Panc1 (cell line): ENCODE data around the gene LIMCH1. TPM values are rescaled to one million over a fixed set of nuclear protein-coding genes. Genes with fewer than 3 reads are reported as not detected.

Experiments used
- ATAC-seq: fragments of 200-7000 bp; cut with Tn5 transposase; 2 replicates; pipeline ENCODE4 v1.9.1; 2020; ENCODE audit warnings: mild to moderate bottlenecking, moderate library complexity
- BruUV-seq: library from RNA; stranded (reverse); fragments of 400-500 nt; replicated peaks from 2 replicates; lab custom pipeline; 2021; lab: Mats Ljungman, UMichigan
- CTCF ChIA-PET: fragments of 300-600 bp; sonication (Branson Sonifier 250); formaldehyde crosslinking; loops from one replicate; lab custom pipeline; 2022; ENCODE audit warnings: antibody characterized with exemption; lab: Charles Lee
- POLR2A ChIA-PET: fragments of 300-600 bp; sonication (Branson Sonifier 250); formaldehyde crosslinking; loops from one replicate; lab custom pipeline; 2022; ENCODE audit warnings: antibody characterized with exemption; lab: Charles Lee
- DNase-seq: peaks from one replicate; pipeline ENCODE4 v3.0.0-alpha.2; 2010; ENCODE audit warnings: low read depth, low spot score
- H3K27ac ChIP-seq: 2 replicates; pipeline ENCODE4 v1.5.1; 2011; ENCODE audit warnings: mild to moderate bottlenecking, low read length, inconsistent platforms
- H3K27me3 ChIP-seq: fragments of 200-500 bp; sonication (Bioruptor generic); 2 replicates; pipeline ENCODE4 v1.6.0; 2014; ENCODE audit warnings: low read length, inconsistent platforms; ENCODE audit not compliant: control insufficient read depth, insufficient read depth
- H3K36me3 ChIP-seq: fragments of 200-500 bp; sonication (Bioruptor generic); 2 replicates; pipeline ENCODE4 v1.5.1; 2014; ENCODE audit warnings: inconsistent platforms, mild to moderate bottlenecking, low read length, moderate library complexity; ENCODE audit not compliant: control insufficient read depth, insufficient read depth
- H3K4me1 ChIP-seq: 2 replicates; pipeline ENCODE4 v1.5.1; 2011; ENCODE audit warnings: inconsistent platforms, mild to moderate bottlenecking, low read length, moderate library complexity; ENCODE audit not compliant: control insufficient read depth, insufficient read depth
- H3K4me3 ChIP-seq, 2 experiments: 2 replicates each; pipeline ENCODE4 v1.5.1; 2011 to 2012; ENCODE audit warnings: low read depth in 2 of 2, low read length in 2 of 2, mild to moderate bottlenecking in 2 of 2, inconsistent platforms in 1 of 2, moderate library complexity in 1 of 2
- H3K9me3 ChIP-seq: fragments of 200-500 bp; sonication (Bioruptor generic); 2 replicates; pipeline ENCODE4 v1.5.1; 2014; ENCODE audit warnings: low read depth, mild to moderate bottlenecking, inconsistent platforms, low read length, moderate library complexity; ENCODE audit not compliant: control insufficient read depth, insufficient read depth
- CTCF ChIP-seq: fragments of 450-650 bp; IDR thresholded peaks from 2 replicates; pipeline ENCODE4 v1.5.1; 2017; ENCODE audit warnings: mild to moderate bottlenecking
- POLR2AphosphoS5 ChIP-seq: IDR thresholded peaks from 2 replicates; pipeline ENCODE4 v1.6.1; 2012; ENCODE audit warnings: mild to moderate bottlenecking, low read depth, low read length, moderate library complexity
- SIN3A ChIP-seq: IDR thresholded peaks from 2 replicates; pipeline ENCODE4 v1.6.1; 2012; ENCODE audit warnings: low read depth, mild to moderate bottlenecking, low read length, moderate library complexity, borderline replicate concordance; ENCODE audit not compliant: insufficient read depth
- TCF7L2 ChIP-seq: IDR thresholded peaks from 2 replicates; pipeline ENCODE4 v1.6.1; 2011; ENCODE audit warnings: mild to moderate bottlenecking, low read depth, low read length, inconsistent platforms
- in situ Hi-C: cut with HindIII; loops from 2 replicates; pipeline ENCODE4 v1.10.0; 2016; ENCODE audit warnings: low sequenced_read_pairs, low pct_unique_long_range_greater_than_20kb
- intact Hi-C: fragments of 100-400 bp; cut with micrococcal nuclease; formaldehyde crosslinking; loops from one replicate; pipeline ENCODE4 v1.10.0; 2022; ENCODE audit not compliant: unreplicated experiment
- total RNA-seq: library from RNA; stranded (reverse); gene quantifications from one replicate; pipeline ENCODE4 v1.2.1, GENCODE V29; 2021; ENCODE audit not compliant: unreplicated experiment
- TF ChIP-seq, protein P1 (sequence below), 2 experiments: IDR thresholded peaks; 2 replicates each; pipeline ENCODE4 v1.6.1; 2011 to 2012; ENCODE audit warnings: low read depth in 2 of 2, control low read depth in 1 of 2, low read length in 1 of 2, mild to moderate bottlenecking in 1 of 2, moderate library complexity in 1 of 2; ENCODE audit not compliant: insufficient read depth in 1 of 2

The LIMCH1 gene
- total RNA-seq, 1 experiment from 2014 or later = 3.3 TPM

- Histone ChIP-seq H3K27me3 (peaks cover 4% of the 10 kb centered on the region), H3K4me1 (no peaks in the 10 kb centered on the region), H3K9me3 (no peaks in the 10 kb centered on the region), H3K4me3 (no peak overlapping the region), H3K36me3 (no peaks in the 10 kb centered on the region), H3K27ac (no peak overlapping the region)
- ATAC-seq (no peak), DNase-seq (no peak)
- no TSS peak for BruUV-seq
- in situ Hi-C loops = no loop called here
- intact Hi-C loops = no loop called here
- ChIA-PET POLR2A (no interaction called here), CTCF (no interaction called here)
- TF ChIP-seq CTCF = no peak
- no peak for TF ChIP-seq SIN3A
- TF ChIP-seq, protein P1, sequence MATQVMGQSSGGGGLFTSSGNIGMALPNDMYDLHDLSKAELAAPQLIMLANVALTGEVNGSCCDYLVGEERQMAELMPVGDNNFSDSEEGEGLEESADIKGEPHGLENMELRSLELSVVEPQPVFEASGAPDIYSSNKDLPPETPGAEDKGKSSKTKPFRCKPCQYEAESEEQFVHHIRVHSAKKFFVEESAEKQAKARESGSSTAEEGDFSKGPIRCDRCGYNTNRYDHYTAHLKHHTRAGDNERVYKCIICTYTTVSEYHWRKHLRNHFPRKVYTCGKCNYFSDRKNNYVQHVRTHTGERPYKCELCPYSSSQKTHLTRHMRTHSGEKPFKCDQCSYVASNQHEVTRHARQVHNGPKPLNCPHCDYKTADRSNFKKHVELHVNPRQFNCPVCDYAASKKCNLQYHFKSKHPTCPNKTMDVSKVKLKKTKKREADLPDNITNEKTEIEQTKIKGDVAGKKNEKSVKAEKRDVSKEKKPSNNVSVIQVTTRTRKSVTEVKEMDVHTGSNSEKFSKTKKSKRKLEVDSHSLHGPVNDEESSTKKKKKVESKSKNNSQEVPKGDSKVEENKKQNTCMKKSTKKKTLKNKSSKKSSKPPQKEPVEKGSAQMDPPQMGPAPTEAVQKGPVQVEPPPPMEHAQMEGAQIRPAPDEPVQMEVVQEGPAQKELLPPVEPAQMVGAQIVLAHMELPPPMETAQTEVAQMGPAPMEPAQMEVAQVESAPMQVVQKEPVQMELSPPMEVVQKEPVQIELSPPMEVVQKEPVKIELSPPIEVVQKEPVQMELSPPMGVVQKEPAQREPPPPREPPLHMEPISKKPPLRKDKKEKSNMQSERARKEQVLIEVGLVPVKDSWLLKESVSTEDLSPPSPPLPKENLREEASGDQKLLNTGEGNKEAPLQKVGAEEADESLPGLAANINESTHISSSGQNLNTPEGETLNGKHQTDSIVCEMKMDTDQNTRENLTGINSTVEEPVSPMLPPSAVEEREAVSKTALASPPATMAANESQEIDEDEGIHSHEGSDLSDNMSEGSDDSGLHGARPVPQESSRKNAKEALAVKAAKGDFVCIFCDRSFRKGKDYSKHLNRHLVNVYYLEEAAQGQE (IDR thresholded peaks at IDR 0.05; ENCODE audit: insufficient read depth in 1 of 2, low read depth in 2 of 2, low read length in 1 of 2) = no peak
- no peak for TF ChIP-seq TCF7L2
- TF ChIP-seq POLR2AphosphoS5 = no peak
Observed at GRCh38 chr4:41556526-41556925, 18.6 kb downstream of the LIMCH1 start.

DNA sequence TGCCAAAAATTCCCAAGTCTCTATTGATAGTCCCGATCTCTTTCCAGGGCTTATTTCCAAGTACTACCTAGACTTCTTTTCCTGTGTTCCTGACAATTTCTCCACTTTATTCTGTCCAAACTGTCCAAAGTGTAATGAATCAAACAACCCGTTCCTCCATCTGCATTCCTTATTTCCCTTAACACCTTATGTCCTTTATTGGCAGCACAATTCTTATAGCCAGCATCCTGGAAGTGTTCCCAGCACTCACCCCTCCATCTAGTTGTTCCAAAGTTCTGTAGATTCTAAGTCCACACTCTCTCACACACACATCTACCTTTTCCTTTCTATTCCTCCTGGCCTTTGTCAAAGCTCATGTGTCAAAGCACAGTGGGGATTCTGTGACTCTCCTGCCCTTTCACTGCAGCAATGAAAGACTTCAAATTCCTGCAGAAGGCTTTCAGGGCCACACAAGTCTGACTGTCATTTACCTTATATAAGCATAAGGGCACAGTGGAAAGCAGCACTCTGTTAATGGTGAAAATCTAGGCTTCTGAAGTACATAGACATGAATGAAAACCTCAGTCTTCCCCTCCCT, 22.1 kb downstream of the LIMCH1 start:
- intact Hi-C loops = no loop called here
- CTCF ChIA-PET = no interaction called here
- no peak for ATAC-seq
- no TSS peak for BruUV-seq
- no peak overlapping the region for H3K4me3 ChIP-seq
- no peak for DNase-seq
- H3K4me1 ChIP-seq = no peaks in the 10 kb centered on the region
- no peak overlapping the region for H3K27ac ChIP-seq
- POLR2A ChIA-PET = no interaction called here
- in situ Hi-C loops = no loop called here
- H3K9me3 ChIP-seq = no peaks in the 10 kb centered on the region
- TF ChIP-seq POLR2AphosphoS5 (no peak), SIN3A (no peak), TCF7L2 (no peak), CTCF (no peak)
- TF ChIP-seq, protein P1 (IDR thresholded peaks at IDR 0.05; ENCODE audit: insufficient read depth in 1 of 2, low read depth in 2 of 2, low read length in 1 of 2) = no peak
- H3K27me3 ChIP-seq = peaks cover 4% of the 10 kb centered on the region
- no peaks in the 10 kb centered on the region for H3K36me3 ChIP-seq
